K562 (cell line): ENCODE data around the gene NDUFB10. TPM values are rescaled to one million over a fixed set of nuclear protein-coding genes. Genes with fewer than 3 reads are reported as not detected.

Experiments used
- CSDE1 ChIP-seq, 2 experiments: fragments of 450-650 bp; IDR thresholded peaks; 2 replicates each; pipeline ENCODE4 v1.6.1; 2016; ENCODE audit warnings: mild to moderate bottlenecking in 1 of 2
- KAT8 ChIP-seq: fragments of 450-650 bp; IDR thresholded peaks from 2 replicates; pipeline ENCODE4 v1.6.1; 2016; ENCODE audit warnings: low read depth, mild to moderate bottlenecking
- MYC ChIP-seq, 2 experiments: fragments of 250-450 bp in 1 of 2; sonication (Bioruptor Pico) in 1 of 2; IDR thresholded peaks; 2 replicates each; pipeline versions ENCODE4 v1.5.1 to v1.6.1; 2012 to 2021; ENCODE audit warnings: low read depth in 2 of 2, borderline replicate concordance in 1 of 2, improper control_type of control experiment in 1 of 2, low read length in 1 of 2, mild to moderate bottlenecking in 1 of 2, moderate library complexity in 1 of 2
- NCOA6 ChIP-seq: fragments of 450-650 bp; IDR thresholded peaks from 2 replicates; pipeline ENCODE4 v1.6.1; 2017; ENCODE audit warnings: mild to moderate bottlenecking
- PHF8 ChIP-seq: fragments of 200-600 bp; sonication (generic); IDR thresholded peaks from 2 replicates; pipeline ENCODE4 v1.6.1; 2012; ENCODE audit warnings: mixed run types, mild to moderate bottlenecking, inconsistent platforms, low read length, moderate library complexity, borderline replicate concordance
- SIN3A ChIP-seq, 2 experiments: fragments of 150-350 bp in 1 of 2; IDR thresholded peaks; 2 replicates each; pipeline ENCODE4 v1.6.1; 2011 to 2016; ENCODE audit warnings: borderline replicate concordance in 2 of 2, low read depth in 2 of 2, low read length in 2 of 2, mild to moderate bottlenecking in 2 of 2, moderate library complexity in 2 of 2; ENCODE audit not compliant: control insufficient read depth in 1 of 2
- SIX5 ChIP-seq, 2 experiments: IDR thresholded peaks; 2 replicates each; pipeline ENCODE4 v1.6.1; 2011; ENCODE audit warnings: low read length in 2 of 2, borderline replicate concordance in 1 of 2, low read depth in 1 of 2, mild to moderate bottlenecking in 1 of 2, moderate library complexity in 1 of 2; ENCODE audit not compliant: insufficient read depth in 1 of 2
- SMARCC2 ChIP-seq: fragments of 450-650 bp; IDR thresholded peaks from 2 replicates; pipeline ENCODE4 v1.6.1; 2017; ENCODE audit warnings: antibody characterized with exemption, moderate library complexity, mild to moderate bottlenecking, low read depth
- SUPT5H ChIP-seq: fragments of 450-650 bp; IDR thresholded peaks from 2 replicates; pipeline ENCODE4 v1.6.1; 2016
- TBP ChIP-seq: optimal IDR thresholded peaks from 2 replicates; pipeline ENCODE3; 2011; ENCODE audit warnings: low read depth, low read length, improper control_type of control experiment
- TCFL5 ChIP-seq: fragments of 250-450 bp; sonication (Bioruptor Pico); conservative IDR thresholded peaks from 2 replicates; pipeline ENCODE4 v1.6.1; 2021; ENCODE audit warnings: mild to moderate bottlenecking, moderate library complexity, matching md5 sums
- TSC22D4 ChIP-seq: fragments of 450-650 bp; IDR thresholded peaks from 2 replicates; pipeline ENCODE4 v1.6.1; 2016; ENCODE audit warnings: missing genetic modification characterization, missing biosample characterization, control low read depth
- polyA plus RNA-seq, 8 experiments: library from polyadenylated mRNA; depleted of rRNA in 4 of 8; stranded (reverse) in 5 of 8; unstranded in 3 of 8; fragments of >200 nt; fragmentation: Nextera tagmentation in 2 of 8; fragmentation: Illumina TruSeq in 1 of 8; extraction: Ambion mirVana in 2 of 8; extraction: Trizol in 1 of 8; gene quantifications; 2 replicates each; pipeline versions ENCODE4 v1.2.1 to v1.2.3, GENCODE V29; 2011 to 2014; ENCODE audit warnings: inconsistent platforms in 1 of 8, missing spikeins in 1 of 8
- total RNA-seq, 7 experiments: library from RNA; depleted of rRNA in 6 of 7; stranded (reverse); fragments of >200 nt in 6 of 7; fragmentation: Illumina TruSeq in 2 of 7; extraction: Trizol in 2 of 7; gene quantifications; 2 replicates each; pipeline versions ENCODE4 v1.2.1 to v1.2.3, GENCODE V29; 2011 to 2021; ENCODE audit warnings: low replicate concordance in 1 of 7
- TF ChIP-seq, protein P1 (sequence below): sonication (generic); formaldehyde crosslinking; IDR thresholded peaks from 2 replicates; pipeline ENCODE4 v1.9.0; 2022; ENCODE audit warnings: mild to moderate bottlenecking, missing genetic modification reagents
- TF ChIP-seq, protein P2 (sequence below): fragments of 450-650 bp; formaldehyde crosslinking; IDR thresholded peaks from 2 replicates; pipeline ENCODE4 v1.4.0; 2020; ENCODE audit warnings: mild to moderate bottlenecking, moderate library complexity
- TF ChIP-seq, protein P3 (sequence below): sonication (generic); formaldehyde crosslinking; IDR thresholded peaks from 2 replicates; pipeline ENCODE4 v1.8.0; 2023; ENCODE audit warnings: missing genetic modification reagents, mild to moderate bottlenecking, borderline replicate concordance
- TF ChIP-seq, protein P4 (sequence below): sonication (generic); formaldehyde crosslinking; IDR thresholded peaks from 2 replicates; pipeline ENCODE4 v1.8.1; 2022; ENCODE audit warnings: missing genetic modification reagents

The NDUFB10 gene
- total and polyA plus RNA-seq, 9 of the 15 experiments (the other 6 are each of a cell fraction or from before 2014, with no cell fraction given) = 69.3 to 527 (median 161) TPM

DNA sequence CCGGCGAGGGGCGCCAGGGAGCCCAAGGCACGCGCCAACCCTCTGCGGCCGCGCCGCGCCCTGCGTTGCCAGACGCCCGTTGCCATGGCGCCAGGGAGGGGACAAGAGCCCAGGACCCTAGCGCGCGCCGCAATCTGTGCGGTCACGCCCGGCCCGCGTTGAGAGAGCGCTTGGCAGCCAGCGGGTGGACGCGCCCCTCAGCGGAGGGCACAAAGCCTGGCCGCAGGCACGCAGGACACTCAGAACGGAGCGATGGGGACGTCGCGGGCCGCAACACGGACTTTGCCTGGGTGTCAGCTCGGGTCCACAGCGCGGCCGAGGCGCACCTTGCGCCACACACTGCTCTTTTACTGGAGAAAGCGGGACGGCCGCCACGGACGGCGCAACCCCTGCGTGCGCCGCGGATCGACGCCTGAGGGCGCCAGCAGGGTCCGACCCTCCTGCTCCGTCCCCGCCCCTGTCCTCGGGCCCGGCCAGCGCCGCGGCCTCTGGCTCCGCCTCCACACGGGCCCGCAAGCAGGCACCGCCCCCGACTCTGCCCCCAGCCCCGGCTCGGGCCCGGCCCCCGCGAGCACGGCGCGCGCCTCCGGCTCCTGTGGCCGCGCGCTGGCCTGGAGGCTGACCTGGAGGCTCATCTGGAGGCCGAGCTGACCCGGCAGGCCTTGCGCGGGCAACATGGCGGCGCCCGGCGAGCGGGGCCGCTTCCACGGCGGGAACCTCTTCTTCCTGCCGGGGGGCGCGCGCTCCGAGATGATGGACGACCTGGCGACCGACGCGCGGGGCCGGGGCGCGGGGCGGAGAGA is 24.4 kb downstream of the NDUFB10 start, which contains the start of gene GFER (continued):
- TF ChIP-seq MYC (IDR thresholded peaks at IDR 0.05; ENCODE audit: low read depth, low read length) (peak; percentile 86), MYC (CRISPR knock-in tag; IDR thresholded peaks at IDR 0.05; ENCODE audit: borderline replicate concordance, low read depth) (no peak), SIX5 (IDR thresholded peaks at IDR 0.05; ENCODE audit: borderline replicate concordance in 1 of 2, insufficient read depth in 1 of 2, low read depth in 1 of 2, low read length in 2 of 2) (no peak), TCFL5 (CRISPR knock-in tag) (no peak), PHF8 (peak; percentile 87; the same call in 1 of the 2 replicates), CSDE1 (IDR thresholded peaks at IDR 0.05) (peak in 1 of 2 experiments; percentile 73; a peak in 1 of 4 replicates), KAT8 (no peak), SMARCC2 (no peak), SUPT5H (peak; percentile 30; the same call in 1 of the 2 replicates), SIN3A (IDR thresholded peaks at IDR 0.05; ENCODE audit: borderline replicate concordance in 2 of 2, control insufficient read depth in 1 of 2, low read depth in 2 of 2, low read length in 2 of 2) (peak; percentile 58 to 68; a peak in 2 of 4 replicates), NCOA6 (no peak), TBP (peak; percentile 72), TSC22D4 (tag) (no peak)
- TF ChIP-seq, protein P1, sequence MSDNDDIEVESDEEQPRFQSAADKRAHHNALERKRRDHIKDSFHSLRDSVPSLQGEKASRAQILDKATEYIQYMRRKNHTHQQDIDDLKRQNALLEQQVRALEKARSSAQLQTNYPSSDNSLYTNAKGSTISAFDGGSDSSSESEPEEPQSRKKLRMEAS (CRISPR knock-in tag) = peak; percentile 65
- TF ChIP-seq, protein P2, sequence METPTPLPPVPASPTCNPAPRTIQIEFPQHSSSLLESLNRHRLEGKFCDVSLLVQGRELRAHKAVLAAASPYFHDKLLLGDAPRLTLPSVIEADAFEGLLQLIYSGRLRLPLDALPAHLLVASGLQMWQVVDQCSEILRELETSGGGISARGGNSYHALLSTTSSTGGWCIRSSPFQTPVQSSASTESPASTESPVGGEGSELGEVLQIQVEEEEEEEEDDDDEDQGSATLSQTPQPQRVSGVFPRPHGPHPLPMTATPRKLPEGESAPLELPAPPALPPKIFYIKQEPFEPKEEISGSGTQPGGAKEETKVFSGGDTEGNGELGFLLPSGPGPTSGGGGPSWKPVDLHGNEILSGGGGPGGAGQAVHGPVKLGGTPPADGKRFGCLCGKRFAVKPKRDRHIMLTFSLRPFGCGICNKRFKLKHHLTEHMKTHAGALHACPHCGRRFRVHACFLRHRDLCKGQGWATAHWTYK (CRISPR knock-in tag) = peak; percentile 68; the same call in 1 of the 2 replicates
- TF ChIP-seq, protein P3, sequence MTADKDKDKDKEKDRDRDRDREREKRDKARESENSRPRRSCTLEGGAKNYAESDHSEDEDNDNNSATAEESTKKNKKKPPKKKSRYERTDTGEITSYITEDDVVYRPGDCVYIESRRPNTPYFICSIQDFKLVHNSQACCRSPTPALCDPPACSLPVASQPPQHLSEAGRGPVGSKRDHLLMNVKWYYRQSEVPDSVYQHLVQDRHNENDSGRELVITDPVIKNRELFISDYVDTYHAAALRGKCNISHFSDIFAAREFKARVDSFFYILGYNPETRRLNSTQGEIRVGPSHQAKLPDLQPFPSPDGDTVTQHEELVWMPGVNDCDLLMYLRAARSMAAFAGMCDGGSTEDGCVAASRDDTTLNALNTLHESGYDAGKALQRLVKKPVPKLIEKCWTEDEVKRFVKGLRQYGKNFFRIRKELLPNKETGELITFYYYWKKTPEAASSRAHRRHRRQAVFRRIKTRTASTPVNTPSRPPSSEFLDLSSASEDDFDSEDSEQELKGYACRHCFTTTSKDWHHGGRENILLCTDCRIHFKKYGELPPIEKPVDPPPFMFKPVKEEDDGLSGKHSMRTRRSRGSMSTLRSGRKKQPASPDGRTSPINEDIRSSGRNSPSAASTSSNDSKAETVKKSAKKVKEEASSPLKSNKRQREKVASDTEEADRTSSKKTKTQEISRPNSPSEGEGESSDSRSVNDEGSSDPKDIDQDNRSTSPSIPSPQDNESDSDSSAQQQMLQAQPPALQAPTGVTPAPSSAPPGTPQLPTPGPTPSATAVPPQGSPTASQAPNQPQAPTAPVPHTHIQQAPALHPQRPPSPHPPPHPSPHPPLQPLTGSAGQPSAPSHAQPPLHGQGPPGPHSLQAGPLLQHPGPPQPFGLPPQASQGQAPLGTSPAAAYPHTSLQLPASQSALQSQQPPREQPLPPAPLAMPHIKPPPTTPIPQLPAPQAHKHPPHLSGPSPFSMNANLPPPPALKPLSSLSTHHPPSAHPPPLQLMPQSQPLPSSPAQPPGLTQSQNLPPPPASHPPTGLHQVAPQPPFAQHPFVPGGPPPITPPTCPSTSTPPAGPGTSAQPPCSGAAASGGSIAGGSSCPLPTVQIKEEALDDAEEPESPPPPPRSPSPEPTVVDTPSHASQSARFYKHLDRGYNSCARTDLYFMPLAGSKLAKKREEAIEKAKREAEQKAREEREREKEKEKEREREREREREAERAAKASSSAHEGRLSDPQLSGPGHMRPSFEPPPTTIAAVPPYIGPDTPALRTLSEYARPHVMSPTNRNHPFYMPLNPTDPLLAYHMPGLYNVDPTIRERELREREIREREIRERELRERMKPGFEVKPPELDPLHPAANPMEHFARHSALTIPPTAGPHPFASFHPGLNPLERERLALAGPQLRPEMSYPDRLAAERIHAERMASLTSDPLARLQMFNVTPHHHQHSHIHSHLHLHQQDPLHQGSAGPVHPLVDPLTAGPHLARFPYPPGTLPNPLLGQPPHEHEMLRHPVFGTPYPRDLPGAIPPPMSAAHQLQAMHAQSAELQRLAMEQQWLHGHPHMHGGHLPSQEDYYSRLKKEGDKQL (CRISPR knock-in tag) = no peak
- TF ChIP-seq, protein P4, sequence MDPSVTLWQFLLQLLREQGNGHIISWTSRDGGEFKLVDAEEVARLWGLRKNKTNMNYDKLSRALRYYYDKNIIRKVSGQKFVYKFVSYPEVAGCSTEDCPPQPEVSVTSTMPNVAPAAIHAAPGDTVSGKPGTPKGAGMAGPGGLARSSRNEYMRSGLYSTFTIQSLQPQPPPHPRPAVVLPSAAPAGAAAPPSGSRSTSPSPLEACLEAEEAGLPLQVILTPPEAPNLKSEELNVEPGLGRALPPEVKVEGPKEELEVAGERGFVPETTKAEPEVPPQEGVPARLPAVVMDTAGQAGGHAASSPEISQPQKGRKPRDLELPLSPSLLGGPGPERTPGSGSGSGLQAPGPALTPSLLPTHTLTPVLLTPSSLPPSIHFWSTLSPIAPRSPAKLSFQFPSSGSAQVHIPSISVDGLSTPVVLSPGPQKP = no peak
